GM21526 (cell line): ENCODE measurements around the gene COL28A1.
"Not testable (repeated sequence)": the region's sequence is repeated elsewhere in the genome, so short reads cannot be mapped to it uniquely, and the experiment has no call there.

ENCODE experiments used
- ATAC-seq: cut with Tn5 transposase; IDR thresholded peaks from one replicate; pipeline ENCODE4 v1.9.1; 2021; ENCODE audit warnings: moderate library complexity; ENCODE audit not compliant: unreplicated experiment, low FRiP score

The COL28A1 gene

GRCh38 chr7:7422641-7423040 is 113.0 kb downstream of the COL28A1 start:
- no peak for ATAC-seq

- ATAC-seq: no peak
Measured at GRCh38 chr7:7421826-7422225, 113.8 kb downstream of the COL28A1 start.

- no peak for ATAC-seq
Measured at GRCh38 chr7:7418997-7419396, 116.7 kb downstream of the COL28A1 start.

- ATAC-seq: no peak
Measured at GRCh38 chr7:7417851-7418250, 117.8 kb downstream of the COL28A1 start.

- ATAC-seq: no peak
Measured at GRCh38 chr7:7417414-7417813, 118.3 kb downstream of the COL28A1 start.

- ATAC-seq: no peak
Measured at GRCh38 chr7:7416031-7416858, 119.4 kb downstream of the COL28A1 start.

GRCh38 chr7:7414791-7415603 is 120.7 kb downstream of the COL28A1 start:
- ATAC-seq: no peak

GRCh38 chr7:7408001-7408770 is 127.5 kb downstream of the COL28A1 start:
- no peak for ATAC-seq

- ATAC-seq: no peak
Measured at GRCh38 chr7:7405461-7405860, 130.2 kb downstream of the COL28A1 start.

GRCh38 chr7:7399707-7400106 is 136.0 kb downstream of the COL28A1 start:
- ATAC-seq: no peak

- ATAC-seq: no peak
Measured at GRCh38 chr7:7395785-7396184, 139.9 kb downstream of the COL28A1 start.

GRCh38 chr7:7388164-7388563 is 147.5 kb downstream of the COL28A1 start:
- ATAC-seq: not testable (repeated sequence)

GRCh38 chr7:7385421-7385820 is 150.3 kb downstream of the COL28A1 start:
- ATAC-seq: no peak

GRCh38 chr7:7384228-7384627 is 151.4 kb downstream of the COL28A1 start:
- ATAC-seq: no peak

GRCh38 chr7:7375538-7375937 is 160.1 kb downstream of the COL28A1 start:
- no peak for ATAC-seq

- no peak for ATAC-seq
Measured at GRCh38 chr7:7370076-7370475, 165.6 kb downstream of the COL28A1 start.

- no peak for ATAC-seq
Measured at GRCh38 chr7:7369134-7369533, 166.5 kb downstream of the COL28A1 start.

- ATAC-seq: no peak
Measured at GRCh38 chr7:7354674-7355073, 181.0 kb downstream of the COL28A1 start.

GRCh38 chr7:7352845-7353244 is 182.8 kb downstream of the COL28A1 start:
- ATAC-seq: no peak

- no peak for ATAC-seq
Measured at GRCh38 chr7:7351832-7352231, 183.8 kb downstream of the COL28A1 start.

GRCh38 chr7:7351156-7351555 is 184.5 kb downstream of the COL28A1 start:
- ATAC-seq: no peak
